Mammary epithelial cell (primary cell): ENCODE results near the gene MB21D2.

Experiments
- CTCF ChIP-seq, 2 donors: IDR thresholded peaks in 1 of 2; conservative IDR thresholded peaks in 1 of 2; 2 replicates each; pipeline ENCODE4 v1.5.1; 2011 to 2012; ENCODE audit warnings: inconsistent platforms in 2 of 2, low read length in 2 of 2, mild to moderate bottlenecking in 2 of 2, control low read depth in 1 of 2, low read depth in 1 of 2; ENCODE audit not compliant: insufficient read depth in 1 of 2; ENCODE audit errors: extremely low read depth in 1 of 2
- EZH2 ChIP-seq: IDR thresholded peaks from 2 replicates; pipeline ENCODE4 v1.6.1; 2012; ENCODE audit warnings: low read length, inconsistent platforms, borderline replicate concordance

GRCh38 chr3:192831801-192832347, 85.8 kb downstream of the MB21D2 start:
- TF ChIP-seq CTCF (conservative IDR thresholded peaks at IDR 0.05 in 1 of 2, IDR thresholded peaks at IDR 0.05 in 1 of 2; ENCODE audit: extremely low read depth in 1 of 2, insufficient read depth in 1 of 2, low read depth in 1 of 2, low read length in 2 of 2), result no peak
- no peak for TF ChIP-seq EZH2
